Kidney epithelial cell (primary cell): ENCODE results near the gene CALM3. TPM values are rescaled to one million over a fixed set of nuclear protein-coding genes. Genes with fewer than 3 reads are reported as not detected.

Source experiments
- DNase-seq: peaks from one replicate; pipeline ENCODE4 v3.0.0-alpha.2; 2010; ENCODE audit warnings: low read depth
- H3K27me3 ChIP-seq: 2 replicates; pipeline ENCODE4 v1.6.0; 2011; ENCODE audit warnings: low read length; ENCODE audit not compliant: control insufficient read depth, insufficient read depth
- H3K36me3 ChIP-seq: 2 replicates; pipeline ENCODE4 v1.5.1; 2011; ENCODE audit warnings: low read length; ENCODE audit not compliant: control insufficient read depth, insufficient read depth
- H3K4me3 ChIP-seq: 2 replicates; pipeline ENCODE4 v1.5.1; 2011; ENCODE audit warnings: low read depth, mild to moderate bottlenecking, control low read depth, low read length
- total RNA-seq: library from RNA; depleted of rRNA; stranded (reverse); fragments of >200 nt; gene quantifications from 2 replicates; pipeline ENCODE4 v1.2.3, GENCODE V29; 2015
- TF ChIP-seq, protein P1 (sequence below): IDR thresholded peaks from 2 replicates; pipeline ENCODE4 v1.5.1; 2011; ENCODE audit warnings: mild to moderate bottlenecking, moderate library complexity, low read length, control low read depth, inconsistent platforms; ENCODE audit not compliant: insufficient read depth, poor library complexity, severe bottlenecking

The CALM3 gene
- total RNA-seq, 1 donor from 2014 or later: 127 TPM

GRCh38 chr19:46650445-46650844, 49.3 kb downstream of the CALM3 start:
- DNase-seq: no peak
- TF ChIP-seq, protein P1, sequence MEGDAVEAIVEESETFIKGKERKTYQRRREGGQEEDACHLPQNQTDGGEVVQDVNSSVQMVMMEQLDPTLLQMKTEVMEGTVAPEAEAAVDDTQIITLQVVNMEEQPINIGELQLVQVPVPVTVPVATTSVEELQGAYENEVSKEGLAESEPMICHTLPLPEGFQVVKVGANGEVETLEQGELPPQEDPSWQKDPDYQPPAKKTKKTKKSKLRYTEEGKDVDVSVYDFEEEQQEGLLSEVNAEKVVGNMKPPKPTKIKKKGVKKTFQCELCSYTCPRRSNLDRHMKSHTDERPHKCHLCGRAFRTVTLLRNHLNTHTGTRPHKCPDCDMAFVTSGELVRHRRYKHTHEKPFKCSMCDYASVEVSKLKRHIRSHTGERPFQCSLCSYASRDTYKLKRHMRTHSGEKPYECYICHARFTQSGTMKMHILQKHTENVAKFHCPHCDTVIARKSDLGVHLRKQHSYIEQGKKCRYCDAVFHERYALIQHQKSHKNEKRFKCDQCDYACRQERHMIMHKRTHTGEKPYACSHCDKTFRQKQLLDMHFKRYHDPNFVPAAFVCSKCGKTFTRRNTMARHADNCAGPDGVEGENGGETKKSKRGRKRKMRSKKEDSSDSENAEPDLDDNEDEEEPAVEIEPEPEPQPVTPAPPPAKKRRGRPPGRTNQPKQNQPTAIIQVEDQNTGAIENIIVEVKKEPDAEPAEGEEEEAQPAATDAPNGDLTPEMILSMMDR: no peak
- H3K27me3 ChIP-seq: peaks cover 39% of the 10 kb centered on the region
- H3K36me3 ChIP-seq: no peaks in the 10 kb centered on the region
- no peak overlapping the region for H3K4me3 ChIP-seq

GRCh38 chr19:46654621-46655152, 53.6 kb downstream of the CALM3 start:
- no peak overlapping the region for H3K4me3 ChIP-seq
- TF ChIP-seq, protein P1: no peak
- no peaks in the 10 kb centered on the region for H3K36me3 ChIP-seq
- DNase-seq: no peak
- peaks cover 31% of the 10 kb centered on the region for H3K27me3 ChIP-seq

GRCh38 chr19:46656541-46656940, 55.4 kb downstream of the CALM3 start:
- peaks cover 33% of the 10 kb centered on the region for H3K27me3 ChIP-seq
- no peak for DNase-seq
- H3K36me3 ChIP-seq: no peaks in the 10 kb centered on the region
- TF ChIP-seq, protein P1: no peak
- no peak overlapping the region for H3K4me3 ChIP-seq

- TF ChIP-seq, protein P1: no peak
- H3K27me3 ChIP-seq: peaks cover 25% of the 10 kb centered on the region
- no peak overlapping the region for H3K4me3 ChIP-seq
- no peaks in the 10 kb centered on the region for H3K36me3 ChIP-seq
- DNase-seq: no peak
Observed at GRCh38 chr19:46659151-46660007, 58.2 kb downstream of the CALM3 start.

DNA sequence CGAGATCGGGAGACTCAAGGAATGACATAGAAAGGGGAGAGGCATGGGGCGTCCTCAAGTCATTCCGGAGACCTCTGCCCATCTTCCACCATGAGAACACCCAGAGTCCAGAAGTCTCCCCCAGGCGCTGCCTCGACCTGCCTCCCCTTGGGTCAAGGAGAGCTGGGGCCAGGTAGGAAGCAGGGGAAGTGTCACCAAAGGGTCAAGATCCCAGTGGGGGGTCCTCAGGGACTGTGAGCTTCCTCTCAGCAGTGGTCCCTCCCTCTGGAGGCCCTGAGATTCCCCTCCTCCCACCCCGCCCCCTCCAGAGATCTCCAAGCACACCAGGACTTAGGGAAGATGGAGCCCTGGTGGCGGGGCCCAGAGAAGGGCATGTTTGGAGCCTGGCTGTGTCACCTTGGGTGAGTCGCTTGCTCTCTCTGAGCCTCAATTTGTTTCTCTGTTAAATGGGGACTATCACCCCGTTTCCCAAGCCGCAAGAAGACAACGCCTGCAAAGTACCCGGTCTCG, 58.9 kb downstream of the CALM3 start:
- Histone ChIP-seq H3K27me3 (peaks cover 25% of the 10 kb centered on the region), H3K36me3 (no peaks in the 10 kb centered on the region), H3K4me3 (peak overlapping the region; percentile 38)
- TF ChIP-seq, protein P1: no peak
- DNase-seq: no peak

Other genes starting within 250 kb of the CALM3 start
- 21.8 and 22.2 TPM in 2 replicates for gene CCDC8, start 187.8 kb upstream of the CALM3 start, total RNA-seq
- gene PNMA8C, start 172.4 kb upstream of the CALM3 start, total RNA-seq: 0.25 and 0.27 TPM in 2 replicates
- 10.3 and 11.8 TPM in 2 replicates for gene PNMA8A, start 129.8 kb upstream of the CALM3 start, total RNA-seq
- gene PNMA8B, start 105.5 kb upstream of the CALM3 start, total RNA-seq: 1.8 and 2.1 TPM in 2 replicates
- 0.48 TPM in 1 of 2 replicates, not detected in the other for gene PTGIR, start 23.8 kb downstream of the CALM3 start, total RNA-seq
- not detected in 2 replicates for gene GNG8, start 34.9 kb downstream of the CALM3 start, total RNA-seq
- gene DACT3, start 59.9 kb downstream of the CALM3 start, total RNA-seq: 0.14 and 0.33 TPM in 2 replicates
- 52.4 and 63.6 TPM in 2 replicates for gene PRKD2, start 115.8 kb downstream of the CALM3 start, total RNA-seq
- 25.7 and 41.7 TPM in 2 replicates for gene FKRP, start 144.7 kb downstream of the CALM3 start, total RNA-seq
- 111 and 117 TPM in 2 replicates for gene STRN4, start 145.1 kb downstream of the CALM3 start, total RNA-seq
- 192 and 213 TPM in 2 replicates for gene SLC1A5, start 187.3 kb downstream of the CALM3 start, total RNA-seq
- gene AP2S1, start 249.5 kb downstream of the CALM3 start, total RNA-seq: 157 and 198 TPM in 2 replicates